ENCODE measurements around the gene ADORA1.

The ADORA1 gene

DNA sequence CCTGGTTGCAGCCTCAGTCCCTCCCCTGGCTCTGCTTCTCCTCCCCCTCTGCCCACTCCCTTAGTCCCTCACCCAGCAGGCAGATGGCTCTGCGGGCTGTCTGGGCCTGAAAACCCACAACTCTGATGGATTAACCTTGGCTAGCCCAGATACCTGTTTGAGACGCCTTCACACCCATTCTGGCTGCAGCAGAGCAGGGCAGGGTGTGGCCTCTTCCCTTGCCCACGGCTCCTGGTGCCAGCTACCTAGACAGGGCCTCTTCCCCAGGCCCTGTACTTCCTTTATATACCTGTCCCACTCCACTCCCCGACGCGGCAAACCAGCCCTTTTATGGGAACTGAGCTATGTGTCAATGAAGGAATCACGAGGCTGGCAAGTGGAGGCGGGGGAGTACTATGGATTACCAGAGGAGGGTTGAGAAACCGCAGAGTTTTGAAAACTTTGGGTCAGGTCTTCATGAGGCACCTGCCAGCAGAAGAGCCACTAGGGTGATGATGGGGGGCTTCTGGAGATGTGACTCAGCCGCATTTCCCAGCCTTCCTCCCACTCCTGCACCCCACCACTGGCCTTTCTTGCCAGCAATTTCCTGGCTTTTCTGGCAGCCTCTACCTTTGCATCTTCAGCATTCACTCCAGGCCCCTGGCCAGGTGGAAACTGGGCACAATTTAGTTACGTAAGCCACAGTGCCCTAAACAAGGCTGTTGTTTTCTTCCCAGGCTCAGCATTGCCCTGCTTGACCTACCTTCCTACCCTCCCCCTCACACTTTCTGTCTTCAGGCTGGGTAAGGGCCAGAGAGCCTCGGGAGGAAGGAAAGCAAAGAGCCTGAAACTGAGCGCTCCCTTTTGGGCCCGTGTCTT is 59.1 kb downstream of the ADORA1 start, which contains the start of gene CHI3L1:
TSS of gene CHI3L1 (minus strand) at position 259 of the 858 bp plus-strand sequence. CDS start at position 178, 81 bp downstream.
- no peak for DNase-seq (ENCODE audit: low read depth in 2 of 2)

GRCh38 chr1:203187304-203187685 is 59.8 kb downstream of the ADORA1 start:
- DNase-seq (ENCODE audit: low read depth in 2 of 2), result no peak

GRCh38 chr1:203187689-203188264 is 60.3 kb downstream of the ADORA1 start:
- no peak for DNase-seq (ENCODE audit: low read depth in 2 of 2)

GRCh38 chr1:203188686-203189232 is 61.2 kb downstream of the ADORA1 start:
- no peak for DNase-seq (ENCODE audit: low read depth in 2 of 2)

DNA sequence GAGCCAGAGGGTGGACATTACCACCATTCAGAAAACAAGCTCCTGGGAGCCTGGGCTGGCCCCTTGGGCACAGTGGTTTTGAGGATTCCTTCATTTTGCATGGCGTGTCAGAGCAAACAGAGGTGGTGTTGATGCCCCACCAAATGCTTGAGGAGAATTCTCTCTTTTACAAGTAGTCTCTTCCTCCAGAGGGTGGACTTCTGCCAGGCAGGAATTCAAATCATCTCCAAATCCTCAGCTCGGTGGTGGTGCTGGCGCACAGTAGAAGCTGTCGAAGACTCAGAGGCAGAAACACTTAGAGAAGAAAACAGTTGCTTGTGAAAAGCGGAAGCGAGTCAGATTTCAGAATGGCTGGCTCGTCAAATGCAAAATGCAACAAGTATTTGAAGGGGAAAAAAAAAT is 62.4 kb downstream of the ADORA1 start:
- DNase-seq (ENCODE audit: low read depth in 2 of 2), result no peak

DNA sequence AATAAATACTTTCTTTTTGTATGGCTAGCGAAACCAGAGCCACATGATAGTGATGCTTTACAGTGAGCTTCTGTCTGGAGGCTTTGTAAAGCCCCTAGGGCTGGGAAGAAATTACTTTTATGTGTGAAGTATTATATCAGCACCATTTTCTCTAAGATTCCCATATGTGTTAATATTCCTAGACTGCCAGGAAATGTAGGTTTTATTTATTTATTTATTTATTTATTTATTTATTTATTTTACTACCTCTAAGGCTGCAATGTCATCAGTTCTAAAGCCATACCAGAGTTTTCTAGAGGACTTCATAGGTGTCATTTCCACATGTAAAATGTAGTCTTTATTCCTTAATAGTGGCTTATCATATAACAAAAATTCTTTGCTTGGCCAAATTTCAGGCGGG is 63.4 kb downstream of the ADORA1 start:
- no peak for DNase-seq (ENCODE audit: low read depth in 2 of 2)

- DNase-seq (ENCODE audit: low read depth in 2 of 2), result no peak
These were observed 68.8 kb downstream of the ADORA1 start for GRCh38 chr1:203196371-203196770.

- peak; percentile 64 to 65 for DNase-seq (ENCODE audit: low read depth in 2 of 2)
These were observed 70.1 kb downstream of the ADORA1 start for GRCh38 chr1:203197625-203198024.

DNA sequence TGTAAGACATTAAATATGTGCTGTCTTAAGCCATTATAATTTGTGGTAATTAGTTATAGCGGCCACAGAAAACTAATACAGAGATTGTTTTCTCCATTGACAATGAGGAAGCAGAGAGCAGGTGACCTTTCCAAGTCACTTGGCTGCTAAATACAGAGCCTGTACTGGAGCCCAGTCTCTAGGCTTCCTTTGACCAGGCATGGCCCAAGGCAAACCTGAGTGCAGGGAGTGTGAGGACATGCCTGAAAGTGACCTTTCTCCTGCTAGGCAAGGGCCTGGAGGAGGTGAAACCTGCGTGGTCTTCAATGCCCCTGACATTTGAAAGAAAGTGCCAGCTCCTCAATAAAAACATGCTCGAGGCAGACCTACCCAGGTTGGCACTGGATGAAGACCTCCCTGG is 71.5 kb downstream of the ADORA1 start:
- DNase-seq (ENCODE audit: low read depth in 2 of 2), result no peak

- no peak for DNase-seq (ENCODE audit: low read depth in 2 of 2)
These were observed 71.9 kb downstream of the ADORA1 start for GRCh38 chr1:203199481-203199815.

- DNase-seq (ENCODE audit: low read depth in 2 of 2), result peak; percentile 30 to 33
These were observed 72.5 kb downstream of the ADORA1 start for GRCh38 chr1:203199816-203200571.

- no peak for DNase-seq (ENCODE audit: low read depth in 2 of 2)
These were observed 73.4 kb downstream of the ADORA1 start for GRCh38 chr1:203200916-203201315.

GRCh38 chr1:203201516-203202205 is 74.1 kb downstream of the ADORA1 start:
- no peak for DNase-seq (ENCODE audit: low read depth in 2 of 2)

- DNase-seq (ENCODE audit: low read depth in 2 of 2), result peak; percentile 38 to 46
These were observed 75.1 kb downstream of the ADORA1 start for GRCh38 chr1:203202431-203203245.

DNA sequence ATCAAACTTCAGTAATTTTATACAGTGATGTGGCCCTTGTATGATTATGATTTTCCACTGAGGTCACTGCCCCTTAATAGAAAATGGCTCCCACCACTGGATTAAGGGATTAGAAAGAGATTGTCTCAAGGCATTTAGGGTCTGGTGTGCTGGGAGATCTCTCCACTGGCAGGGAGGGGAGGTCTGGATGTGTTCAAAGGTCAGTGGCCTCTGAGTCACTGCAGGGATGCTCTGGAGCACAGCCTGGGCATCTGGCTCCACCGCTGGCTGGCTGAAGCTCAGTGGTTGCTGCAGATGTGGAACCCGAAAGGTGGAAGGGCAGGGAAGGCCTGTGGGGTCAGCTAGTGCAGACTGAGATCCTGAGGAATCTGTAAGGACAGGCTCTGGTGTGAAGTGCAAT is 77.2 kb downstream of the ADORA1 start:
- DNase-seq (ENCODE audit: low read depth in 2 of 2), result no peak

GRCh38 chr1:203206129-203206687 is 78.7 kb downstream of the ADORA1 start:
- DNase-seq (ENCODE audit: low read depth in 2 of 2), result no peak

DNA sequence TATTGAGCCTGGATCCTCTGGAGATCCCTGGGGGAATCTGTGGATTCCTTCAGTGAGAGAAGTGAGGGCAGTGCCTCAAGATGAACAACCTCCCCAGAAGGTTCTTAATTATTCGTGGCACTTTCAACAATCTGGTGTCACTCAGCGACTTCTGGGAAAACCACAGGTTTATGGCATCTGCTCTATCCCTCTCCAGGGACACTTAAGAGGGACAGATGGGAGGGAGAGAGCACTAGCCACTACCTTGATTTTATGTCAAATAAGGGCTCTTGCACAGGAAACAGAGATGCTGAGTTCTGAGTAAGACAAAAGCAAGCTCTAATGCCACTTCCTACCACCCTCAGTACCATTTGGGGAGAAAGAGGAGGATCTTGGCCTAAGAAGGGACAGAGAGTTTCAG is 80.2 kb downstream of the ADORA1 start:
- DNase-seq (ENCODE audit: low read depth in 2 of 2), result no peak

GRCh38 chr1:203208181-203208580 is 80.7 kb downstream of the ADORA1 start:
- no peak for DNase-seq (ENCODE audit: low read depth in 2 of 2)

GRCh38 chr1:203210350-203210749 is 82.8 kb downstream of the ADORA1 start:
- DNase-seq (ENCODE audit: low read depth in 2 of 2), result no peak

- DNase-seq (ENCODE audit: low read depth in 2 of 2), result no peak
These were observed 83.5 kb downstream of the ADORA1 start for GRCh38 chr1:203210988-203211387.

- DNase-seq (ENCODE audit: low read depth in 2 of 2), result no peak
These were observed 84.3 kb downstream of the ADORA1 start for GRCh38 chr1:203211812-203212211.

Data from fibroblast of skin of left quadriceps (primary cell).